GM23338 (cell line): ENCODE results near the gene BAIAP2.

Experiments
- CREB1 ChIP-seq: fragments of 250-450 bp; sonication (Bioruptor Pico); IDR thresholded peaks from 2 replicates; pipeline ENCODE4 v1.5.0; 2020; ENCODE audit warnings: low read depth, mild to moderate bottlenecking, moderate library complexity
- EZH2 ChIP-seq: fragments of 200-600 bp; sonication (generic); IDR thresholded peaks from one replicate; pipeline ENCODE4 v1.8.0; 2017; ENCODE audit warnings: antibody characterized with exemption, mild to moderate bottlenecking, low read depth; ENCODE audit not compliant: unreplicated experiment
- POLR2AphosphoS5 ChIP-seq: IDR thresholded peaks from 2 replicates; pipeline ENCODE4 v1.6.1; 2016; ENCODE audit warnings: antibody characterized with exemption, low read depth
- ZNF114 ChIP-seq: fragments of 250-450 bp; sonication (Bioruptor Pico); IDR thresholded peaks from 2 replicates; pipeline ENCODE4 v1.5.0; 2020; ENCODE audit warnings: mild to moderate bottlenecking, moderate library complexity
- TF ChIP-seq, protein P1 (sequence below), 2 experiments: fragments of 200-600 bp in 1 of 2; sonication (generic) in 1 of 2; conservative IDR thresholded peaks; 2 replicates each; pipeline versions ENCODE4 v1.5.1 to v1.6.1; 2016 to 2017; ENCODE audit warnings: antibody characterized with exemption in 2 of 2, low read depth in 2 of 2, mild to moderate bottlenecking in 2 of 2, moderate library complexity in 1 of 2
- TF ChIP-seq, protein P2 (sequence below): IDR thresholded peaks from 2 replicates; pipeline ENCODE4 v1.6.1; 2016; ENCODE audit warnings: antibody characterized with exemption
- TF ChIP-seq, protein P3 (sequence below): fragments of 250-450 bp; sonication (Bioruptor Pico); IDR thresholded peaks from 2 replicates; pipeline ENCODE4 v1.5.0; 2020; ENCODE audit warnings: mild to moderate bottlenecking, moderate library complexity
- TF ChIP-seq, protein P4 (sequence below): IDR thresholded peaks from one replicate; pipeline ENCODE4 v1.6.1; 2018; ENCODE audit warnings: antibody characterized with exemption; ENCODE audit not compliant: unreplicated experiment

DNA sequence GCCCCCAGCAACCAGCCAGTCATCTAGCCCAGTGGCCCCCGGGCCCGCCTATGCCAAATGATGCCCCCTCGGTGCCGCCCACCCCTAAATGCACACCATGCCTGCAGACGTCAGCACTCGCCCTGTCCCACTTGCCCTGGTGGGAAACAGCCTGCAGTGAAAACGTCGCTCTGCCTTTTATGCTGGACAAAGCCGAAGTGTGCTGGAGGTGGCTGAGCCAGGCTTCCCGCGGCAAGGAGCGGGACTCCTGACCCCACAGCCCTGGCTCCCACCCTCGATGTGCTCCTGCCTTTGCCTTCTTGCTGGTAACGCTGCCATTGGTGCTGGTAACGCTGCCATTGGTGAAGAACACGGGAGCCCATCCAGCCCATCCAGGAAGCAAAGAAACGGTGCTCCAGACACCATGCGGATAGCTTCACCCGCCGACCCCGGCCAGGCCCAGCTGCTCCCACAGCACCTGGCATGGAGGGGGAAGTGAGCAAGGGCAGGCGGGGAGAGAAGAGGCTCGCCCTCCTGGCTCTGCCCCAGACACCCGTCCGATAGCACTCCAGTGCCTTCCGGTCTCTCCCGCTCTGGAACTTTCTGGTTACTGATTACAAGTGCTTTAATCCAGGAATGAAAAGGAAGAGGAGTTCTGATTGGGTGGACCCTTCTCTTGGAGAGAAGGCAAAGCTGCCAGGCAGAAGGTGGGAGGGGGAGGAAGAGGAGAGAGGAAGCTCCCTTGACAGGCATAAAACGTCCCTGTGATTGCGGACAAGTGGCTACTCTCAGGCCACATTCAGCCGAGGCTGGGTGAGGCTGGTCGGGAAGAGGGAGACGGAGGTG lies 4.0 kb upstream of the BAIAP2 start:
- TF ChIP-seq, protein P1, sequence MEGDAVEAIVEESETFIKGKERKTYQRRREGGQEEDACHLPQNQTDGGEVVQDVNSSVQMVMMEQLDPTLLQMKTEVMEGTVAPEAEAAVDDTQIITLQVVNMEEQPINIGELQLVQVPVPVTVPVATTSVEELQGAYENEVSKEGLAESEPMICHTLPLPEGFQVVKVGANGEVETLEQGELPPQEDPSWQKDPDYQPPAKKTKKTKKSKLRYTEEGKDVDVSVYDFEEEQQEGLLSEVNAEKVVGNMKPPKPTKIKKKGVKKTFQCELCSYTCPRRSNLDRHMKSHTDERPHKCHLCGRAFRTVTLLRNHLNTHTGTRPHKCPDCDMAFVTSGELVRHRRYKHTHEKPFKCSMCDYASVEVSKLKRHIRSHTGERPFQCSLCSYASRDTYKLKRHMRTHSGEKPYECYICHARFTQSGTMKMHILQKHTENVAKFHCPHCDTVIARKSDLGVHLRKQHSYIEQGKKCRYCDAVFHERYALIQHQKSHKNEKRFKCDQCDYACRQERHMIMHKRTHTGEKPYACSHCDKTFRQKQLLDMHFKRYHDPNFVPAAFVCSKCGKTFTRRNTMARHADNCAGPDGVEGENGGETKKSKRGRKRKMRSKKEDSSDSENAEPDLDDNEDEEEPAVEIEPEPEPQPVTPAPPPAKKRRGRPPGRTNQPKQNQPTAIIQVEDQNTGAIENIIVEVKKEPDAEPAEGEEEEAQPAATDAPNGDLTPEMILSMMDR (conservative IDR thresholded peaks at IDR 0.05; ENCODE audit: low read depth in 2 of 2) = no peak
- TF ChIP-seq EZH2 = no peak
- TF ChIP-seq, protein P2, sequence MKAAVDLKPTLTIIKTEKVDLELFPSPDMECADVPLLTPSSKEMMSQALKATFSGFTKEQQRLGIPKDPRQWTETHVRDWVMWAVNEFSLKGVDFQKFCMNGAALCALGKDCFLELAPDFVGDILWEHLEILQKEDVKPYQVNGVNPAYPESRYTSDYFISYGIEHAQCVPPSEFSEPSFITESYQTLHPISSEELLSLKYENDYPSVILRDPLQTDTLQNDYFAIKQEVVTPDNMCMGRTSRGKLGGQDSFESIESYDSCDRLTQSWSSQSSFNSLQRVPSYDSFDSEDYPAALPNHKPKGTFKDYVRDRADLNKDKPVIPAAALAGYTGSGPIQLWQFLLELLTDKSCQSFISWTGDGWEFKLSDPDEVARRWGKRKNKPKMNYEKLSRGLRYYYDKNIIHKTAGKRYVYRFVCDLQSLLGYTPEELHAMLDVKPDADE = no peak
- TF ChIP-seq POLR2AphosphoS5 = no peak
- TF ChIP-seq ZNF114 = no peak
- TF ChIP-seq CREB1 (CRISPR knock-in tag) = no peak
- TF ChIP-seq, protein P3, sequence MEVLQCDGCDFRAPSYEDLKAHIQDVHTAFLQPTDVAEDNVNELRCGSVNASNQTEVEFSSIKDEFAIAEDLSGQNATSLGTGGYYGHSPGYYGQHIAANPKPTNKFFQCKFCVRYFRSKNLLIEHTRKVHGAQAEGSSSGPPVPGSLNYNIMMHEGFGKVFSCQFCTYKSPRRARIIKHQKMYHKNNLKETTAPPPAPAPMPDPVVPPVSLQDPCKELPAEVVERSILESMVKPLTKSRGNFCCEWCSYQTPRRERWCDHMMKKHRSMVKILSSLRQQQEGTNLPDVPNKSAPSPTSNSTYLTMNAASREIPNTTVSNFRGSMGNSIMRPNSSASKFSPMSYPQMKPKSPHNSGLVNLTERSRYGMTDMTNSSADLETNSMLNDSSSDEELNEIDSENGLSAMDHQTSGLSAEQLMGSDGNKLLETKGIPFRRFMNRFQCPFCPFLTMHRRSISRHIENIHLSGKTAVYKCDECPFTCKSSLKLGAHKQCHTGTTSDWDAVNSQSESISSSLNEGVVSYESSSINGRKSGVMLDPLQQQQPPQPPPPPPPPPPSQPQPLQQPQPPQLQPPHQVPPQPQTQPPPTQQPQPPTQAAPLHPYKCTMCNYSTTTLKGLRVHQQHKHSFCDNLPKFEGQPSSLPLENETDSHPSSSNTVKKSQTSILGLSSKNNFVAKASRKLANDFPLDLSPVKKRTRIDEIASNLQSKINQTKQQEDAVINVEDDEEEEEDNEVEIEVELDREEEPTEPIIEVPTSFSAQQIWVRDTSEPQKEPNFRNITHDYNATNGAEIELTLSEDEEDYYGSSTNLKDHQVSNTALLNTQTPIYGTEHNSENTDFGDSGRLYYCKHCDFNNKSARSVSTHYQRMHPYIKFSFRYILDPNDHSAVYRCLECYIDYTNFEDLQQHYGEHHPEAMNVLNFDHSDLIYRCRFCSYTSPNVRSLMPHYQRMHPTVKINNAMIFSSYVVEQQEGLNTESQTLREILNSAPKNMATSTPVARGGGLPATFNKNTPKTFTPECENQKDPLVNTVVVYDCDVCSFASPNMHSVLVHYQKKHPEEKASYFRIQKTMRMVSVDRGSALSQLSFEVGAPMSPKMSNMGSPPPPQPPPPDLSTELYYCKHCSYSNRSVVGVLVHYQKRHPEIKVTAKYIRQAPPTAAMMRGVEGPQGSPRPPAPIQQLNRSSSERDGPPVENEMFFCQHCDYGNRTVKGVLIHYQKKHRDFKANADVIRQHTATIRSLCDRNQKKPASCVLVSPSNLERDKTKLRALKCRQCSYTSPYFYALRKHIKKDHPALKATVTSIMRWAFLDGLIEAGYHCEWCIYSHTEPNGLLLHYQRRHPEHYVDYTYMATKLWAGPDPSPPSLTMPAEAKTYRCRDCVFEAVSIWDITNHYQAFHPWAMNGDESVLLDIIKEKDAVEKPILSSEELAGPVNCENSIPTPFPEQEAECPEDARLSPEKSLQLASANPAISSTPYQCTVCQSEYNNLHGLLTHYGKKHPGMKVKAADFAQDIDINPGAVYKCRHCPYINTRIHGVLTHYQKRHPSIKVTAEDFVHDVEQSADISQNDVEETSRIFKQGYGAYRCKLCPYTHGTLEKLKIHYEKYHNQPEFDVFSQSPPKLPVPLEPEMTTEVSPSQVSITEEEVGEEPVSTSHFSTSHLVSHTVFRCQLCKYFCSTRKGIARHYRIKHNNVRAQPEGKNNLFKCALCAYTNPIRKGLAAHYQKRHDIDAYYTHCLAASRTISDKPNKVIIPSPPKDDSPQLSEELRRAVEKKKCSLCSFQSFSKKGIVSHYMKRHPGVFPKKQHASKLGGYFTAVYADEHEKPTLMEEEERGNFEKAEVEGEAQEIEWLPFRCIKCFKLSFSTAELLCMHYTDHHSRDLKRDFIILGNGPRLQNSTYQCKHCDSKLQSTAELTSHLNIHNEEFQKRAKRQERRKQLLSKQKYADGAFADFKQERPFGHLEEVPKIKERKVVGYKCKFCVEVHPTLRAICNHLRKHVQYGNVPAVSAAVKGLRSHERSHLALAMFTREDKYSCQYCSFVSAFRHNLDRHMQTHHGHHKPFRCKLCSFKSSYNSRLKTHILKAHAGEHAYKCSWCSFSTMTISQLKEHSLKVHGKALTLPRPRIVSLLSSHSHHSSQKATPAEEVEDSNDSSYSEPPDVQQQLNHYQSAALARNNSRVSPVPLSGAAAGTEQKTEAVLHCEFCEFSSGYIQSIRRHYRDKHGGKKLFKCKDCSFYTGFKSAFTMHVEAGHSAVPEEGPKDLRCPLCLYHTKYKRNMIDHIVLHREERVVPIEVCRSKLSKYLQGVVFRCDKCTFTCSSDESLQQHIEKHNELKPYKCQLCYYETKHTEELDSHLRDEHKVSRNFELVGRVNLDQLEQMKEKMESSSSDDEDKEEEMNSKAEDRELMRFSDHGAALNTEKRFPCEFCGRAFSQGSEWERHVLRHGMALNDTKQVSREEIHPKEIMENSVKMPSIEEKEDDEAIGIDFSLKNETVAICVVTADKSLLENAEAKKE (CRISPR knock-in tag) = no peak
- TF ChIP-seq, protein P4, sequence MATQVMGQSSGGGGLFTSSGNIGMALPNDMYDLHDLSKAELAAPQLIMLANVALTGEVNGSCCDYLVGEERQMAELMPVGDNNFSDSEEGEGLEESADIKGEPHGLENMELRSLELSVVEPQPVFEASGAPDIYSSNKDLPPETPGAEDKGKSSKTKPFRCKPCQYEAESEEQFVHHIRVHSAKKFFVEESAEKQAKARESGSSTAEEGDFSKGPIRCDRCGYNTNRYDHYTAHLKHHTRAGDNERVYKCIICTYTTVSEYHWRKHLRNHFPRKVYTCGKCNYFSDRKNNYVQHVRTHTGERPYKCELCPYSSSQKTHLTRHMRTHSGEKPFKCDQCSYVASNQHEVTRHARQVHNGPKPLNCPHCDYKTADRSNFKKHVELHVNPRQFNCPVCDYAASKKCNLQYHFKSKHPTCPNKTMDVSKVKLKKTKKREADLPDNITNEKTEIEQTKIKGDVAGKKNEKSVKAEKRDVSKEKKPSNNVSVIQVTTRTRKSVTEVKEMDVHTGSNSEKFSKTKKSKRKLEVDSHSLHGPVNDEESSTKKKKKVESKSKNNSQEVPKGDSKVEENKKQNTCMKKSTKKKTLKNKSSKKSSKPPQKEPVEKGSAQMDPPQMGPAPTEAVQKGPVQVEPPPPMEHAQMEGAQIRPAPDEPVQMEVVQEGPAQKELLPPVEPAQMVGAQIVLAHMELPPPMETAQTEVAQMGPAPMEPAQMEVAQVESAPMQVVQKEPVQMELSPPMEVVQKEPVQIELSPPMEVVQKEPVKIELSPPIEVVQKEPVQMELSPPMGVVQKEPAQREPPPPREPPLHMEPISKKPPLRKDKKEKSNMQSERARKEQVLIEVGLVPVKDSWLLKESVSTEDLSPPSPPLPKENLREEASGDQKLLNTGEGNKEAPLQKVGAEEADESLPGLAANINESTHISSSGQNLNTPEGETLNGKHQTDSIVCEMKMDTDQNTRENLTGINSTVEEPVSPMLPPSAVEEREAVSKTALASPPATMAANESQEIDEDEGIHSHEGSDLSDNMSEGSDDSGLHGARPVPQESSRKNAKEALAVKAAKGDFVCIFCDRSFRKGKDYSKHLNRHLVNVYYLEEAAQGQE = no peak
